H1 (cell line): ENCODE measurements around the gene RAB29. TPM values are rescaled to one million over a fixed set of nuclear protein-coding genes. Genes with fewer than 3 reads are reported as not detected.

Source experiments
- CTCF ChIA-PET: fragments of 300-600 bp; sonication (Branson Sonifier 250); formaldehyde crosslinking; loops from one replicate; lab custom pipeline; 2021; ENCODE audit not compliant: partially characterized antibody; lab: Charles Lee
- POLR2A ChIA-PET: fragments of 300-600 bp; sonication (Branson Sonifier 250); formaldehyde crosslinking; loops from one replicate; lab custom pipeline; 2021; ENCODE audit warnings: inconsistent platforms; ENCODE audit not compliant: partially characterized antibody; lab: Charles Lee
- DNase-seq, 2 experiments: peaks; one replicate each; pipeline versions ENCODE4 v3.0.0 to v3.0.0-alpha.2; 2010 to 2022; ENCODE audit warnings: low spot score in 2 of 2, low read depth in 1 of 2, mixed read lengths in 1 of 2
- FAIRE-seq: peaks from 2 replicates; lab custom pipeline; 2011; peaks lifted over from hg19 to GRCh38; lab: Jason Lieb, UNC
- H2AFZ ChIP-seq: 2 replicates; pipeline ENCODE4 v1.8.1; 2012; ENCODE audit warnings: low read length, inconsistent platforms
- H2AK5ac ChIP-seq: 2 replicates; pipeline ENCODE4 v1.6.1; 2013; ENCODE audit warnings: low read depth, low read length
- H2BK120ac ChIP-seq: replicated peaks from 2 replicates; pipeline ENCODE3; 2013; ENCODE audit warnings: low read depth, low read length, inconsistent platforms
- H2BK12ac ChIP-seq: 2 replicates; pipeline ENCODE4 v1.6.1; 2013; ENCODE audit warnings: low read depth, low read length
- H2BK15ac ChIP-seq: 2 replicates; pipeline ENCODE4 v1.6.1; 2013; ENCODE audit warnings: low read length
- H2BK20ac ChIP-seq: 2 replicates; pipeline ENCODE4 v1.6.1; 2013; ENCODE audit warnings: low read length
- H2BK5ac ChIP-seq: 2 replicates; pipeline ENCODE4 v1.6.1; 2013; ENCODE audit warnings: low read depth, low read length
- H3K14ac ChIP-seq: 2 replicates; pipeline ENCODE4 v1.6.1; 2013; ENCODE audit warnings: inconsistent platforms; ENCODE audit not compliant: insufficient read length
- H3K18ac ChIP-seq: 2 replicates; pipeline ENCODE4 v1.6.1; 2013; ENCODE audit warnings: low read length; ENCODE audit errors: extremely low read depth
- H3K23ac ChIP-seq: 2 replicates; pipeline ENCODE4 v1.6.1; 2013; ENCODE audit warnings: inconsistent platforms; ENCODE audit not compliant: insufficient read length
- H3K23me2 ChIP-seq: 2 replicates; pipeline ENCODE4 v1.6.1; 2013; ENCODE audit warnings: low read depth, low read length
- H3K27ac ChIP-seq: 2 replicates; pipeline ENCODE4 v1.6.1; 2011; ENCODE audit warnings: low read depth, low read length, inconsistent platforms
- H3K27me3 ChIP-seq, 4 experiments: replicated peaks in 1 of 4; 1 replicate in 1 of 4; 2 replicates in 3 of 4; pipeline versions ENCODE4 v1.6.1 to v1.8.1; 2011 to 2013; ENCODE audit warnings: low read length in 3 of 4, mild to moderate bottlenecking in 3 of 4, inconsistent platforms in 2 of 4, mixed read lengths in 2 of 4, moderate library complexity in 1 of 4; ENCODE audit not compliant: control insufficient read depth in 3 of 4, insufficient read depth in 3 of 4; ENCODE audit errors: extremely low read depth in 1 of 4
- H3K36me3 ChIP-seq, 4 experiments: 2 replicates each; pipeline versions ENCODE4 v1.6.1 to v1.8.1; 2011 to 2013; ENCODE audit warnings: mild to moderate bottlenecking in 4 of 4, low read length in 3 of 4, moderate library complexity in 2 of 4, control low read depth in 1 of 4, inconsistent platforms in 1 of 4; ENCODE audit not compliant: insufficient read depth in 4 of 4, control insufficient read depth in 2 of 4
- H3K4ac ChIP-seq: replicated peaks from 2 replicates; pipeline ENCODE3; 2013; ENCODE audit warnings: low read length, low read depth, mixed read lengths, inconsistent platforms; ENCODE audit not compliant: insufficient read length
- H3K4me1 ChIP-seq, 4 experiments: replicated peaks in 1 of 4; 1 replicate in 1 of 4; 2 replicates in 3 of 4; pipeline versions ENCODE4 v1.6.1 to v1.8.1; 2011 to 2013; ENCODE audit warnings: low read length in 3 of 4, inconsistent platforms in 2 of 4, mixed read lengths in 1 of 4; ENCODE audit not compliant: insufficient read depth in 4 of 4, control insufficient read depth in 3 of 4
- H3K4me2 ChIP-seq, 2 experiments: 2 replicates each; pipeline versions ENCODE4 v1.6.1 to v1.8.1; 2011 to 2013; ENCODE audit warnings: low read depth in 2 of 2, low read length in 2 of 2, control low read depth in 1 of 2, inconsistent platforms in 1 of 2, mild to moderate bottlenecking in 1 of 2; ENCODE audit not compliant: insufficient read depth in 1 of 2
- H3K4me3 ChIP-seq, 4 experiments: fragments of 200-600, 300-600 bp in 1 of 4; sonication (generic), shearing (Covaris generic), sonication (Bioruptor Twin) in 1 of 4; 2 replicates each; pipeline versions ENCODE4 v1.5.1 to v1.8.1; 2011 to 2016; ENCODE audit warnings: low read length in 4 of 4, low read depth in 3 of 4, control low read depth in 2 of 4, inconsistent platforms in 2 of 4, mild to moderate bottlenecking in 2 of 4, mixed read lengths in 1 of 4, moderate library complexity in 1 of 4; ENCODE audit not compliant: insufficient read depth in 2 of 4; ENCODE audit errors: extremely low read depth in 1 of 4
- H3K56ac ChIP-seq: replicated peaks from 2 replicates; pipeline ENCODE3; 2013; ENCODE audit warnings: low read depth, mild to moderate bottlenecking, mixed read lengths, low read length, inconsistent platforms; ENCODE audit not compliant: insufficient read length
- H3K79me1 ChIP-seq: 2 replicates; pipeline ENCODE4 v1.6.1; 2013; ENCODE audit warnings: low read depth, low read length, control low read depth
- H3K79me2 ChIP-seq, 2 experiments: 2 replicates each; pipeline versions ENCODE4 v1.6.1 to v1.8.1; 2012 to 2013; ENCODE audit warnings: low read length in 2 of 2, mild to moderate bottlenecking in 2 of 2, inconsistent platforms in 1 of 2; ENCODE audit not compliant: insufficient read depth in 2 of 2, control insufficient read depth in 1 of 2
- H3K9ac ChIP-seq, 4 experiments: replicated peaks in 1 of 4; 1 replicate in 1 of 4; 2 replicates in 3 of 4; pipeline versions ENCODE4 v1.6.1 to v1.8.1; 2011 to 2013; ENCODE audit warnings: low read depth in 3 of 4, low read length in 3 of 4, control low read depth in 2 of 4, mild to moderate bottlenecking in 2 of 4, moderate library complexity in 2 of 4, inconsistent platforms in 1 of 4; ENCODE audit errors: extremely low read depth in 1 of 4
- H3K9me3 ChIP-seq, 2 experiments: 2 replicates each; pipeline versions ENCODE4 v1.6.1 to v1.8.1; 2012 to 2013; ENCODE audit warnings: mild to moderate bottlenecking in 2 of 2, moderate library complexity in 2 of 2, control low read depth in 1 of 2, inconsistent platforms in 1 of 2, low read depth in 1 of 2, low read length in 1 of 2, mixed read lengths in 1 of 2; ENCODE audit not compliant: insufficient read depth in 2 of 2
- H4K20me1 ChIP-seq, 2 experiments: replicated peaks in 1 of 2; 2 replicates each; pipeline versions ENCODE3 to v1.8.1; 2011 to 2013; ENCODE audit warnings: inconsistent platforms in 2 of 2, low read length in 2 of 2, mild to moderate bottlenecking in 1 of 2; ENCODE audit not compliant: insufficient read depth in 2 of 2, control insufficient read depth in 1 of 2
- H4K5ac ChIP-seq: 2 replicates; pipeline ENCODE4 v1.6.1; 2013; ENCODE audit warnings: low read length, low read depth, mixed read lengths, inconsistent platforms; ENCODE audit not compliant: insufficient read length
- H4K8ac ChIP-seq: 2 replicates; pipeline ENCODE4 v1.8.0; 2013; ENCODE audit warnings: mild to moderate bottlenecking, moderate library complexity, low read length, inconsistent platforms; ENCODE audit not compliant: insufficient read depth; ENCODE audit errors: extremely low read depth
- H4K91ac ChIP-seq: replicated peaks from 2 replicates; pipeline ENCODE3; 2013; ENCODE audit warnings: low read length, mixed read lengths, inconsistent platforms; ENCODE audit not compliant: insufficient read length
- CBX8 ChIP-seq: fragments of 300-800, 300-1000 bp; sonication (generic); IDR thresholded peaks from 2 replicates; pipeline ENCODE4 v1.7.1; 2016; ENCODE audit warnings: low read depth, low read length, borderline replicate concordance
- EP300 ChIP-seq, 2 experiments: IDR thresholded peaks; 1 replicate in 1 of 2; 2 replicates in 1 of 2; pipeline ENCODE4 v1.6.1; 2011 to 2012; ENCODE audit warnings: low read depth in 2 of 2, low read length in 2 of 2, mild to moderate bottlenecking in 2 of 2, borderline replicate concordance in 1 of 2, inconsistent platforms in 1 of 2, moderate library complexity in 1 of 2
- KDM5A ChIP-seq: fragments of 200-600 bp; IDR thresholded peaks from 2 replicates; pipeline ENCODE4 v1.7.1; 2012; ENCODE audit warnings: mild to moderate bottlenecking, low read length, inconsistent platforms, mixed read lengths
- MAX ChIP-seq: IDR thresholded peaks from 2 replicates; pipeline ENCODE4 v1.6.1; 2012; ENCODE audit warnings: inconsistent platforms
- SP1 ChIP-seq: IDR thresholded peaks from 2 replicates; pipeline ENCODE4 v1.6.1; 2011; ENCODE audit warnings: low read depth, low read length
- SP2 ChIP-seq: IDR thresholded peaks from 2 replicates; pipeline ENCODE4 v1.6.1; 2012; ENCODE audit warnings: mild to moderate bottlenecking, low read length, inconsistent platforms
- SUZ12 ChIP-seq: fragments of 200-600 bp; sonication (generic); IDR thresholded peaks from 2 replicates; pipeline ENCODE4 v1.6.1; 2012; ENCODE audit warnings: mild to moderate bottlenecking, inconsistent platforms, low read length, moderate library complexity, mixed read lengths
- USF2 ChIP-seq: IDR thresholded peaks from 2 replicates; pipeline ENCODE4 v1.6.1; 2011; ENCODE audit warnings: low read length, improper control_type of control experiment
- ZNF274 ChIP-seq: IDR thresholded peaks from 2 replicates; pipeline ENCODE4 v1.7.0; 2012; ENCODE audit warnings: low read length, borderline replicate concordance; ENCODE audit errors: extremely low read depth
- WGBS, 2 experiments: shearing (Covaris generic) in 1 of 2; methylation state at CpG; one replicate each; pipeline versions ENCODE4 v1.1.6 to v1.1.7; 2013 to 2015; ENCODE audit warnings: low lambda C conversion rate in 2 of 2, mixed read lengths in 2 of 2, inconsistent platforms in 1 of 2, low coverage in 1 of 2, missing lambda C conversion rate in 1 of 2; ENCODE audit not compliant: insufficient replicate concordance in 2 of 2, insufficient coverage in 1 of 2, insufficient read length in 1 of 2; ENCODE audit errors: extremely low coverage in 1 of 2, missing lambda C conversion rate in 1 of 2; 5-methylcytosine and 5-hydroxymethylcytosine counted together
- polyA plus RNA-seq, 7 experiments: library from polyadenylated mRNA; depleted of rRNA in 3 of 7; stranded (reverse) in 5 of 7; unstranded in 2 of 7; fragments of >200 nt in 5 of 7; fragments of 200-250 nt in 2 of 7; gene quantifications; 1 replicate in 5 of 7; 2 replicates in 1 of 7; 4 replicates in 1 of 7; pipeline versions ENCODE4 v1.2.1 to v1.2.3, GENCODE V29; 2011 to 2013; ENCODE audit warnings: missing spikeins in 2 of 7, mixed read lengths in 2 of 7
- total RNA-seq: library from RNA; stranded (reverse); fragmentation: NEBNext Ultra II Directional; extraction: Animal tissue kit (Norgen Biotek cat#: 25700); gene quantifications from 2 replicates; pipeline ENCODE4 v1.2.1, GENCODE V29; 2021

The RAB29 gene
- total and polyA plus RNA-seq, 2 of the 8 experiments (the other 6 are each of a cell fraction or from before 2014, with no cell fraction given): 10.1 to 17.3 TPM

GRCh38 chr1:205803986-205804385, 28.7 kb upstream of the RAB29 start:
- CTCF ChIA-PET: interaction anchor here (0.9 to 2.8 kb wide), 8 partner anchors 9 to 676 kb away, joined by 3 to 27 read pairs (median 5); no protein-coding TSS in a partner anchor
- Histone ChIP-seq H4K8ac (no peak overlapping the region), H4K20me1 (peaks cover 3 to 14% of the 10 kb centered on the region in 2 experiments), H2AK5ac (no peak overlapping the region), H3K14ac (no peak overlapping the region), H3K27me3 (no peaks in the 10 kb centered on the region), H3K4me2 (no peak overlapping the region), H2BK5ac (no peak overlapping the region), H3K79me1 (peaks cover 10% of the 10 kb centered on the region), H3K56ac (no peak overlapping the region), H4K91ac (no peak overlapping the region), H2BK20ac (no peak overlapping the region), H3K9me3 (no peaks in the 10 kb centered on the region), H2BK15ac (no peak overlapping the region), H3K9ac (no peak overlapping the region), H2BK12ac (no peak overlapping the region), H2BK120ac (no peak overlapping the region), H4K5ac (no peak overlapping the region), H3K27ac (no peak overlapping the region), H3K4me3 (no peak overlapping the region), H3K23ac (no peak overlapping the region), H2AFZ (no peak overlapping the region), H3K18ac (no peak overlapping the region), H3K79me2 (peaks cover 0 to 25% of the 10 kb centered on the region in 2 experiments; a peak in 2 of 4 replicates), H3K4me1 (peaks cover 0 to 3% (median 0%) of the 10 kb centered on the region in 4 experiments; a peak in 2 of 7 replicates), H3K23me2 (no peaks in the 10 kb centered on the region), H3K36me3 (peaks cover 0 to 11% (median 4%) of the 10 kb centered on the region in 4 experiments; a peak in 5 of 8 replicates), H3K4ac (no peak overlapping the region)
- no peak for FAIRE-seq
- WGBS, 2 experiments: 70% methylated on average over 4 of the region's 4 CpGs; no CpG with 5 or more reads in 1 of the 2 experiments
- POLR2A ChIA-PET: interaction anchor here (0.6 kb wide), 1 partner anchor 163 kb away, joined by 3 read pairs; no protein-coding TSS in a partner anchor
- DNase-seq: no peak
- TF ChIP-seq SP2 (no peak), SUZ12 (no peak), SP1 (no peak), KDM5A (no peak), MAX (no peak), ZNF274 (no peak), EP300 (IDR thresholded peaks at IDR 0.05; ENCODE audit: borderline replicate concordance in 1 of 2, low read depth in 2 of 2, low read length in 2 of 2) (no peak), CBX8 (no peak), USF2 (no peak)
